Measurements from ENCODE around the gene STXBP3. TPM values are rescaled to one million over a fixed set of nuclear protein-coding genes. Genes with fewer than 3 reads are reported as not detected.

The STXBP3 gene
- polyA plus RNA-seq, 1 of the 3 experiments (the other 2 are of a cell fraction): 12.6 TPM

DNA sequence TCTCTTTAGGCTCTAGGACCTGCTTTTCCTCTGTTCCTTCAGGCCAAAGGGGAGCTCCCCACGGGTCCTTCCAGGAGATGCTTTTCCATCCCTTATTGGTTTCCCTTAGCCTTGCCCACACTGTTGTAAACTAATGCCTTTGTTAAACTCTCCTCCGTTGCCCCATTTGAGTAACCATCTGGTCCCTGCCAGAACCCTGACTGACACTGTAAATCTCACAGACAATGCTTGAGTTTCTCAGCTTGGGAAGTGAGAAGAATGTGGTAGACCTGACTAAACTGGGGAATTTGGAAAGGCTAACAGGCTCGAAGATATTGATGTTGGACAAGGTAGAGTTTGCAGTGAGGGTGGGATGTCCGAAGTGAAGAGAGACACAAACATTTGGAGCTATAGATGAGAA, 99.0 kb downstream of the STXBP3 start:
- Histone ChIP-seq H3K9me2 (no peaks in the 10 kb centered on the region), H3K9me3 (no peaks in the 10 kb centered on the region), H3K36me3 (replicated peaks in 1 of 2; ENCODE audit: control insufficient read depth in 1 of 2, insufficient read depth in 2 of 2, low read length in 1 of 2) (no peaks in the 10 kb centered on the region), H3K9ac (no peak overlapping the region), H3F3A (replicated peaks; ENCODE audit: insufficient read depth) (no peaks in the 10 kb centered on the region), H3K27me3 (ENCODE audit: insufficient read depth) (no peaks in the 10 kb centered on the region), H3K4me3 (ENCODE audit: low read depth in 2 of 2, low read length in 1 of 2) (no peak overlapping the region), H3K4me1 (ENCODE audit: control insufficient read depth in 1 of 2, insufficient read depth in 2 of 2, low read depth in 1 of 2, low read length in 1 of 2) (no peaks in the 10 kb centered on the region; a peak in 1 of 4 replicates), H2AFZ (ENCODE audit: low read depth) (no peak overlapping the region), H3K4me2 (no peak overlapping the region), H4K20me1 (ENCODE audit: insufficient read depth) (no peaks in the 10 kb centered on the region), H3K79me2 (ENCODE audit: insufficient read depth) (no peaks in the 10 kb centered on the region), H3K27ac (ENCODE audit: low read depth in 2 of 2, low read length in 1 of 2) (no peak overlapping the region)
- no peak for DNase-seq
- POLR2A ChIA-PET: no interaction called here
- TF ChIP-seq TAF1 (IDR thresholded peaks at IDR 0.05; ENCODE audit: borderline replicate concordance, low read depth, low read length): no peak
- no peak for TF ChIP-seq NRF1 (IDR thresholded peaks at IDR 0.05; ENCODE audit: low read depth, low read length)
- WGBS (ENCODE audit: low lambda C conversion rate): 67% methylated on average over 4 of the region's 4 CpGs
- CTCF ChIA-PET: interaction anchor here (0.6 to 2.9 kb wide), 3 partner anchors 11 to 85 kb away, joined by 3 to 9 read pairs (median 3); no protein-coding TSS in a partner anchor

DNA sequence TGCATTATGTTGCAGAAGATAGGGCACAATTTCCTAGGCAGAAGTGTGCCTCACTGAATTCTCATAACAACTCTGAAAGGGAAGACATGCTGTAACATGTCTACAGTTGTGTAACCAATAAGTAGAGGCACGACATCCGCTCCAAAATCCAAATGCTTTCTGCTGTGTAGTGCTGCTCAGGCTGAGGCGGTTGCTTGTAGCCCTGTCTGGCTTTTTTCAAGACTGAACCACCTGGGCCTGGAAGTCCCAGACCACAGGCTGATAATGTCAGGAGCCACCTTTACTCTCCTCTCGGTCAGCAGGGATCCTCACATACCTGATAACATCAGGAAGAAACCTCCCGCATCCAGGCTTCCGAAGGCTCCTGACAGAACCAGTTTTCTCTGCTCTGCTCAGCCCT, 99.5 kb downstream of the STXBP3 start:
- H2AFZ ChIP-seq (ENCODE audit: low read depth): no peak overlapping the region
- H3K79me2 ChIP-seq (ENCODE audit: insufficient read depth): no peaks in the 10 kb centered on the region
- 86% methylated on average over 6 of the region's 6 CpGs for WGBS (ENCODE audit: low lambda C conversion rate)
- H3K9ac ChIP-seq: no peak overlapping the region
- H3K36me3 ChIP-seq (replicated peaks in 1 of 2; ENCODE audit: control insufficient read depth in 1 of 2, insufficient read depth in 2 of 2, low read length in 1 of 2): no peaks in the 10 kb centered on the region
- no peak overlapping the region for H3K4me2 ChIP-seq
- no peaks in the 10 kb centered on the region for H3K27me3 ChIP-seq (ENCODE audit: insufficient read depth)
- no peak for DNase-seq
- no peaks in the 10 kb centered on the region for H3K9me3 ChIP-seq
- H4K20me1 ChIP-seq (ENCODE audit: insufficient read depth): no peaks in the 10 kb centered on the region
- CTCF ChIA-PET: interaction anchor here (0.6 to 2.9 kb wide), 4 partner anchors 12 to 85 kb away, joined by 3 to 9 read pairs (median 5); no protein-coding TSS in a partner anchor
- H3K9me2 ChIP-seq: no peaks in the 10 kb centered on the region
- H3F3A ChIP-seq (replicated peaks; ENCODE audit: insufficient read depth): no peaks in the 10 kb centered on the region
- POLR2A ChIA-PET: no interaction called here
- H3K27ac ChIP-seq (ENCODE audit: low read depth in 2 of 2, low read length in 1 of 2): no peak overlapping the region
- no peaks in the 10 kb centered on the region; a peak in 1 of 4 replicates for H3K4me1 ChIP-seq (ENCODE audit: control insufficient read depth in 1 of 2, insufficient read depth in 2 of 2, low read depth in 1 of 2, low read length in 1 of 2)
- TF ChIP-seq NRF1 (IDR thresholded peaks at IDR 0.05; ENCODE audit: low read depth, low read length) (no peak), ELF1 (IDR thresholded peaks at IDR 0.05) (no peak)
- no peak overlapping the region for H3K4me3 ChIP-seq (ENCODE audit: low read depth in 2 of 2, low read length in 1 of 2)

DNA sequence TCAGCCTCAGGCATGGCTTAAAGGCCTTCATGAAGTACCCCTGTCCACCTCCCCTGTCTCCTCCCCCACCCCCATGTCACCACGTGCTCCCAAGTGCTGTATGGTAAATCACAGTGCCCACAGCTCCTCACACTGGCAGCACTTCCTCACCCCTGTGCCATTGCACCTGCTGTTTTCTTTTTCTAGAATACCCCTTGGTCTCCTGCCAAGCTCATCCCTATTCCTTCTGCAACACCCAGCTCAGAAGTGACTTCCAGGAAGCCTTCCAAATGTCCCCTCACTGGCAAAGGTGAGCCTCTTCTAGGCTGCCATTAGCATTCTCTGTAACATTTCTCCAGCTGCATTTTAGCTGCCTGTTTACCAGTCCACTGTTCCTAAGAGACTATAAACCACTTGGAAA, 101.0 kb downstream of the STXBP3 start:
- 91% methylated on average over 1 of the region's 1 CpG for WGBS (ENCODE audit: low lambda C conversion rate)
- no peak overlapping the region for H3K4me3 ChIP-seq (ENCODE audit: low read depth in 2 of 2, low read length in 1 of 2)
- peaks cover 0 to 1% of the 10 kb centered on the region in 2 experiments; a peak in 1 of 4 replicates for H3K4me1 ChIP-seq (ENCODE audit: control insufficient read depth in 1 of 2, insufficient read depth in 2 of 2, low read depth in 1 of 2, low read length in 1 of 2)
- H3K79me2 ChIP-seq (ENCODE audit: insufficient read depth): no peaks in the 10 kb centered on the region
- H3K27me3 ChIP-seq (ENCODE audit: insufficient read depth): no peaks in the 10 kb centered on the region
- no peaks in the 10 kb centered on the region for H3K9me3 ChIP-seq
- no peak overlapping the region for H3K4me2 ChIP-seq
- no peak overlapping the region for H3K27ac ChIP-seq (ENCODE audit: low read depth in 2 of 2, low read length in 1 of 2)
- H4K20me1 ChIP-seq (ENCODE audit: insufficient read depth): no peaks in the 10 kb centered on the region
- no peak overlapping the region for H3K9ac ChIP-seq
- ChIA-PET CTCF (interaction anchor here (0.6 to 2.9 kb wide), 5 partner anchors 13 to 93 kb away, joined by 3 to 10 read pairs (median 7); no protein-coding TSS in a partner anchor), POLR2A (no interaction called here)
- no peaks in the 10 kb centered on the region for H3K9me2 ChIP-seq
- H3F3A ChIP-seq (replicated peaks; ENCODE audit: insufficient read depth): no peaks in the 10 kb centered on the region
- H3K36me3 ChIP-seq (replicated peaks in 1 of 2; ENCODE audit: control insufficient read depth in 1 of 2, insufficient read depth in 2 of 2, low read length in 1 of 2): no peaks in the 10 kb centered on the region
- no peak for DNase-seq
- H2AFZ ChIP-seq (ENCODE audit: low read depth): no peak overlapping the region
- TF ChIP-seq TCF12 (IDR thresholded peaks at IDR 0.05) (no peak), FOXM1 (IDR thresholded peaks at IDR 0.05; ENCODE audit: low read depth) (no peak), GATA2 (CRISPR knock-in tag; IDR thresholded peaks at IDR 0.05) (no peak), YY1 (IDR thresholded peaks at IDR 0.05; ENCODE audit: low read depth) (no peak), POLR2AphosphoS5 (IDR thresholded peaks at IDR 0.05; ENCODE audit: low read depth, low read length) (no peak), RAD21 (IDR thresholded peaks at IDR 0.05; ENCODE audit: low read length) (no peak), TEAD4 (IDR thresholded peaks at IDR 0.05; ENCODE audit: borderline replicate concordance, insufficient read depth) (no peak), RFX5 (IDR thresholded peaks at IDR 0.05; ENCODE audit: low read length) (no peak), FOSL2 (IDR thresholded peaks at IDR 0.05; ENCODE audit: borderline replicate concordance, low read depth) (no peak)
- TF ChIP-seq, protein P1, sequence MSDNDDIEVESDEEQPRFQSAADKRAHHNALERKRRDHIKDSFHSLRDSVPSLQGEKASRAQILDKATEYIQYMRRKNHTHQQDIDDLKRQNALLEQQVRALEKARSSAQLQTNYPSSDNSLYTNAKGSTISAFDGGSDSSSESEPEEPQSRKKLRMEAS (IDR thresholded peaks at IDR 0.05; ENCODE audit: low read depth): no peak
- TF ChIP-seq, protein P2, sequence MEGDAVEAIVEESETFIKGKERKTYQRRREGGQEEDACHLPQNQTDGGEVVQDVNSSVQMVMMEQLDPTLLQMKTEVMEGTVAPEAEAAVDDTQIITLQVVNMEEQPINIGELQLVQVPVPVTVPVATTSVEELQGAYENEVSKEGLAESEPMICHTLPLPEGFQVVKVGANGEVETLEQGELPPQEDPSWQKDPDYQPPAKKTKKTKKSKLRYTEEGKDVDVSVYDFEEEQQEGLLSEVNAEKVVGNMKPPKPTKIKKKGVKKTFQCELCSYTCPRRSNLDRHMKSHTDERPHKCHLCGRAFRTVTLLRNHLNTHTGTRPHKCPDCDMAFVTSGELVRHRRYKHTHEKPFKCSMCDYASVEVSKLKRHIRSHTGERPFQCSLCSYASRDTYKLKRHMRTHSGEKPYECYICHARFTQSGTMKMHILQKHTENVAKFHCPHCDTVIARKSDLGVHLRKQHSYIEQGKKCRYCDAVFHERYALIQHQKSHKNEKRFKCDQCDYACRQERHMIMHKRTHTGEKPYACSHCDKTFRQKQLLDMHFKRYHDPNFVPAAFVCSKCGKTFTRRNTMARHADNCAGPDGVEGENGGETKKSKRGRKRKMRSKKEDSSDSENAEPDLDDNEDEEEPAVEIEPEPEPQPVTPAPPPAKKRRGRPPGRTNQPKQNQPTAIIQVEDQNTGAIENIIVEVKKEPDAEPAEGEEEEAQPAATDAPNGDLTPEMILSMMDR (IDR thresholded peaks at IDR 0.05): no peak
